ENCODE measurements around the gene TSPAN14. TPM values are rescaled to one million over a fixed set of nuclear protein-coding genes. Genes with fewer than 3 reads are reported as not detected.

TSPAN14 gene
- total and polyA plus RNA-seq, 2 of the 8 experiments (the other 6 are each of a cell fraction or from before 2014, with no cell fraction given), result 47.4 to 57.8 TPM

- H3K4me1 ChIP-seq (replicated peaks in 1 of 4; ENCODE audit: control insufficient read depth in 3 of 4, insufficient read depth in 4 of 4, low read length in 3 of 4), result peaks cover 0 to 4% (median under 1%) of the 10 kb centered on the region in 4 experiments; a peak in 5 of 7 replicates
- H3K23me2 ChIP-seq (ENCODE audit: low read depth, low read length), result no peaks in the 10 kb centered on the region
- H2AFZ ChIP-seq (ENCODE audit: low read length), result no peak overlapping the region
- H4K91ac ChIP-seq (replicated peaks; ENCODE audit: insufficient read length, low read length), result no peak overlapping the region
- H4K8ac ChIP-seq (ENCODE audit: extremely low read depth, insufficient read depth, low read length), result no peak overlapping the region
- H3K14ac ChIP-seq (ENCODE audit: insufficient read length), result no peak overlapping the region
- no peak overlapping the region for H2BK5ac ChIP-seq (ENCODE audit: low read depth, low read length)
- ChIA-PET CTCF (ENCODE audit: partially characterized antibody) (interaction anchor here (0.9 to 1.6 kb wide), 3 partner anchors 68 to 84 kb away, joined by 3 to 4 read pairs (median 3); no protein-coding TSS in a partner anchor), POLR2A (ENCODE audit: partially characterized antibody) (no interaction called here)
- H3K79me2 ChIP-seq (ENCODE audit: control insufficient read depth in 1 of 2, insufficient read depth in 2 of 2, low read length in 2 of 2), result no peaks in the 10 kb centered on the region
- H2BK15ac ChIP-seq (ENCODE audit: low read length), result no peak overlapping the region
- H3K36me3 ChIP-seq (ENCODE audit: control insufficient read depth in 2 of 4, insufficient read depth in 4 of 4, low read length in 3 of 4), result no peaks in the 10 kb centered on the region
- WGBS, 2 experiments (ENCODE audit: extremely low coverage in 1 of 2, insufficient coverage in 1 of 2, insufficient read length in 1 of 2, insufficient replicate concordance in 2 of 2, low coverage in 1 of 2, low lambda C conversion rate in 2 of 2, missing lambda C conversion rate in 1 of 2), result 77% methylated on average over 2 of the region's 2 CpGs; no CpG with 5 or more reads in 1 of the 2 experiments
- H3K27ac ChIP-seq (ENCODE audit: low read depth, low read length), result no peak overlapping the region
- no peak overlapping the region for H2BK120ac ChIP-seq (replicated peaks; ENCODE audit: low read depth, low read length)
- no peak overlapping the region for H3K9ac ChIP-seq (replicated peaks in 1 of 4; ENCODE audit: extremely low read depth in 1 of 4, low read depth in 3 of 4, low read length in 3 of 4)
- DNase-seq (ENCODE audit: low read depth in 1 of 2, low spot score in 2 of 2) (no peak), FAIRE-seq (no peak)
- no peak overlapping the region for H3K4me2 ChIP-seq (ENCODE audit: insufficient read depth in 1 of 2, low read depth in 2 of 2, low read length in 2 of 2)
- no peaks in the 10 kb centered on the region for H3K27me3 ChIP-seq (replicated peaks in 1 of 4; ENCODE audit: control insufficient read depth in 3 of 4, extremely low read depth in 1 of 4, insufficient read depth in 3 of 4, low read length in 3 of 4)
- H3K4ac ChIP-seq (replicated peaks; ENCODE audit: insufficient read length, low read depth, low read length), result no peak overlapping the region
- H3K56ac ChIP-seq (replicated peaks; ENCODE audit: insufficient read length, low read depth, low read length), result no peak overlapping the region
- H3K9me3 ChIP-seq (ENCODE audit: insufficient read depth in 2 of 2, low read depth in 1 of 2, low read length in 1 of 2), result no peaks in the 10 kb centered on the region
- H2BK20ac ChIP-seq (ENCODE audit: low read length), result no peak overlapping the region
- no peak overlapping the region for H2AK5ac ChIP-seq (ENCODE audit: low read depth, low read length)
- H3K23ac ChIP-seq (ENCODE audit: insufficient read length), result no peak overlapping the region
- H3K4me3 ChIP-seq (ENCODE audit: extremely low read depth in 1 of 4, insufficient read depth in 2 of 4, low read depth in 3 of 4, low read length in 4 of 4), result no peak overlapping the region
- peaks cover 0 to 2% of the 10 kb centered on the region in 2 experiments for H4K20me1 ChIP-seq (replicated peaks in 1 of 2; ENCODE audit: control insufficient read depth in 1 of 2, insufficient read depth in 2 of 2, low read length in 2 of 2)
- H3K79me1 ChIP-seq (ENCODE audit: low read depth, low read length), result no peaks in the 10 kb centered on the region
- H2BK12ac ChIP-seq (ENCODE audit: low read depth, low read length), result no peak overlapping the region
- no peak overlapping the region for H3K18ac ChIP-seq (ENCODE audit: extremely low read depth, low read length)
- H4K5ac ChIP-seq (ENCODE audit: insufficient read length, low read depth, low read length), result no peak overlapping the region
- TF ChIP-seq POLR2AphosphoS5 (IDR thresholded peaks at IDR 0.05; ENCODE audit: low read depth, low read length) (no peak), EGR1 (IDR thresholded peaks at IDR 0.05; ENCODE audit: borderline replicate concordance, low read depth, low read length) (no peak), ASH2L (IDR thresholded peaks at IDR 0.05; ENCODE audit: low read length) (no peak), EP300 (IDR thresholded peaks at IDR 0.05; ENCODE audit: borderline replicate concordance in 1 of 2, low read depth in 2 of 2, low read length in 2 of 2) (no peak), POU5F1 (IDR thresholded peaks at IDR 0.05; ENCODE audit: low read depth, low read length) (no peak), RNF2 (IDR thresholded peaks at IDR 0.05; ENCODE audit: borderline replicate concordance, low read depth, low read length, missing control alignments, poor library complexity, severe bottlenecking) (no peak), MAX (IDR thresholded peaks at IDR 0.05) (no peak), TEAD4 (IDR thresholded peaks at IDR 0.05; ENCODE audit: low read depth, low read length) (no peak)
Measured at GRCh38 chr10:80528185-80528700, 74.1 kb downstream of the TSPAN14 start.
